ENCODE measurements around the gene MAPK8IP3. TPM values are rescaled to one million over a fixed set of nuclear protein-coding genes. Genes with fewer than 3 reads are reported as not detected.

MAPK8IP3 gene
- total and polyA plus RNA-seq, 2 donors (not counting 1 experiment from before 2014, with no cell fraction given), result 249 to 340 TPM

- intact Hi-C loops (cut with micrococcal nuclease), result loop anchor here (1.0 to 5.0 kb wide), 5 partner anchors 9 to 361 kb away; partner anchors contain the start of genes FAHD1, HAGH, MAPK8IP3 and NUBP2
- peak within 1 kb of the TSS; percentile 38 to 90 for H3K27ac ChIP-seq (ENCODE audit: low read length in 2 of 2)
- Mint-ChIP-seq H3K27me3 (no peaks in the 10 kb centered on the region), H3K27ac (peak within 1 kb of the TSS; percentile 97), H3K9me3 (ENCODE audit: insufficient read depth) (no peaks in the 10 kb centered on the region), H3K4me3 (peak within 1 kb of the TSS; percentile 95), H3K4me1 (peaks cover 27% of the 10 kb centered on the region)
- peak within 1 kb of the TSS; percentile 99 for H3K4me2 ChIP-seq (replicated peaks; ENCODE audit: low read depth, low read length, poor library complexity, severe bottlenecking)
- no peaks in the 10 kb centered on the region for H3K27me3 ChIP-seq (replicated peaks in 1 of 4; ENCODE audit: control extremely low read depth in 1 of 4, control insufficient read depth in 3 of 4, insufficient read depth in 4 of 4, low read length in 3 of 4)
- ATAC-seq (ENCODE audit: low read depth), result peak; percentile 61
- under 1% methylated on average over 108 of the region's 108 CpGs for WGBS (ENCODE audit: insufficient coverage)
- H3K36me3 ChIP-seq (replicated peaks in 1 of 2; ENCODE audit: control extremely low read depth in 1 of 2, control insufficient read depth in 1 of 2, extremely low read depth in 1 of 2, insufficient read depth in 2 of 2, low read length in 1 of 2), result peaks cover 0 to 28% of the 10 kb centered on the region in 2 experiments
- peak within 1 kb of the TSS; percentile 53 to 87 (median 82) for H3K4me3 ChIP-seq (ENCODE audit: control extremely low read depth in 1 of 5, extremely low read depth in 1 of 5, insufficient read depth in 1 of 5, low read depth in 2 of 5, low read length in 4 of 5)
- DNase-seq, result peak; percentile 89
- H3K9ac ChIP-seq (ENCODE audit: low read length), result peak within 1 kb of the TSS; percentile 84
- peaks cover 22 to 41% of the 10 kb centered on the region in 2 donors for H3K4me1 ChIP-seq (ENCODE audit: control insufficient read depth in 2 of 2, insufficient read depth in 2 of 2, low read length in 2 of 2)
- ChIA-PET CTCF (interaction anchor here (1.2 to 3.2 kb wide), 3 partner anchors 8 to 67 kb away, joined by 4 to 15 read pairs (median 8); partner anchors contain the start of genes MAPK8IP3, NUBP2 and SPSB3), POLR2A (interaction anchor here (0.6 to 4.4 kb wide), 7 partner anchors 10 to 1275 kb away, joined by 3 to 27 read pairs (median 3); partner anchors contain the start of genes NUBP2 and SPSB3)
- H4K20me1 ChIP-seq (ENCODE audit: control insufficient read depth, insufficient read depth, low read length, poor library complexity, severe bottlenecking), result peaks cover 60% of the 10 kb centered on the region
- peaks cover 31% of the 10 kb centered on the region for H3K79me2 ChIP-seq (ENCODE audit: control insufficient read depth, insufficient read depth, low read length)
- no peaks in the 10 kb centered on the region for H3K9me3 ChIP-seq (ENCODE audit: control extremely low read depth in 1 of 3, control insufficient read depth in 2 of 3, insufficient read depth in 1 of 3, low read length in 2 of 3)
- TF ChIP-seq CTCF (IDR thresholded peaks at IDR 0.05) (peak; percentile 88), EZH2 (IDR thresholded peaks at IDR 0.05; ENCODE audit: borderline replicate concordance, insufficient read depth, low read depth, low read length, poor library complexity, severe bottlenecking) (no peak)
- peak within 1 kb of the TSS; percentile 81 for H2AFZ ChIP-seq (ENCODE audit: insufficient read depth, low read depth, low read length, poor library complexity, severe bottlenecking)
These were observed 67.1 kb downstream of the MAPK8IP3 start, which contains the start of gene MRPS34 for GRCh38 chr16:1772908-1773702. Gene MRPS34 (minus strand): TSS chr16:1773134. CDS start chr16:1773119, 15 bp downstream.
